ENCODE measurements around the gene PIK3R1.

PIK3R1 gene

DNA sequence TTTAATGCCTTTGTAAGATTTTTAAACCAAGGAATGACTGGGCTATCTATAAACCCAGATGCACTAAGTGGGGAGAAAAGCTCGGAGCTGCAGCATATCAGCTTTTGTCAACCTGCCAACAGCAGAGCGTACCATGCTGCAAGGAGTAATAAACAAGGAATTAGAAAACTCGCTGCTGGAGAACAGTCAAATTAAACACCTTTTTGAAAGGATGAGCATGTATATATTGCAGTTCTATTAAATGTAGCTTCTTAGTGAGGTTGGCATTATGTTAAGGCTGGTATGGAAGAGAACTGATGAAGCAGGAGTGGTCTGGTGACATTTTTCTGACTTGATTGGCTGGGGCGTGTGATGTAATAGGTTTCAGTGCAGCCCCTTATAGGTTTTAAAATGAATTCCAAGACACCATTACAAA, 74.7 kb downstream of the PIK3R1 start:
- no peak for DNase-seq (ENCODE audit: extremely low read depth, low read depth)
- no peak overlapping the region for H3K4me3 ChIP-seq (replicated peaks; ENCODE audit: low read depth, low read length)
- TF ChIP-seq, protein P1, sequence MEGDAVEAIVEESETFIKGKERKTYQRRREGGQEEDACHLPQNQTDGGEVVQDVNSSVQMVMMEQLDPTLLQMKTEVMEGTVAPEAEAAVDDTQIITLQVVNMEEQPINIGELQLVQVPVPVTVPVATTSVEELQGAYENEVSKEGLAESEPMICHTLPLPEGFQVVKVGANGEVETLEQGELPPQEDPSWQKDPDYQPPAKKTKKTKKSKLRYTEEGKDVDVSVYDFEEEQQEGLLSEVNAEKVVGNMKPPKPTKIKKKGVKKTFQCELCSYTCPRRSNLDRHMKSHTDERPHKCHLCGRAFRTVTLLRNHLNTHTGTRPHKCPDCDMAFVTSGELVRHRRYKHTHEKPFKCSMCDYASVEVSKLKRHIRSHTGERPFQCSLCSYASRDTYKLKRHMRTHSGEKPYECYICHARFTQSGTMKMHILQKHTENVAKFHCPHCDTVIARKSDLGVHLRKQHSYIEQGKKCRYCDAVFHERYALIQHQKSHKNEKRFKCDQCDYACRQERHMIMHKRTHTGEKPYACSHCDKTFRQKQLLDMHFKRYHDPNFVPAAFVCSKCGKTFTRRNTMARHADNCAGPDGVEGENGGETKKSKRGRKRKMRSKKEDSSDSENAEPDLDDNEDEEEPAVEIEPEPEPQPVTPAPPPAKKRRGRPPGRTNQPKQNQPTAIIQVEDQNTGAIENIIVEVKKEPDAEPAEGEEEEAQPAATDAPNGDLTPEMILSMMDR (IDR thresholded peaks at IDR 0.05; ENCODE audit: low read depth, low read length, missing control alignments), result no peak

DNA sequence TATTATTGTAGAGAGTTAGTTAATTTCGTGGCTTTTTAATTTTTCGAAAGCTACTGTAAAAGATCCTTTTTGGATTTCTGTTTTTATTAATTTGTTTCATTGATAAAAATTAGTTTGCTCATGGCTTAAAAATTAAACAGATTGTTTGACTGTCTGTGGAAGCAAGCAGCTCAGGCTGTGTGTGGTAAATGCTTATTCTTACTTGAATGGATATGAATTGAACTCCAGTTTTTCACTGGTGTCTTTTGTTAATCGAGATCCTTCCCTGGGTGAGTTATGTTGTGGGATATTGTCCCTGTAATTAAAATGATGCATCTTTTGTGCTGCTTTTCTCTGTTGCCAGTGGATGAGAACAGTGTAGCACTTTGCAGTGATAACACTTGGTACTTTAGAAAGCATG, 75.3 kb downstream of the PIK3R1 start:
- TF ChIP-seq, protein P1 (IDR thresholded peaks at IDR 0.05; ENCODE audit: low read depth, low read length, missing control alignments), result no peak
- H3K4me3 ChIP-seq (replicated peaks; ENCODE audit: low read depth, low read length), result no peak overlapping the region
- no peak for DNase-seq (ENCODE audit: extremely low read depth, low read depth)

GRCh38 chr5:68292316-68292715, 76.8 kb downstream of the PIK3R1 start:
- no peak for DNase-seq (ENCODE audit: extremely low read depth, low read depth)
- no peak overlapping the region for H3K4me3 ChIP-seq (replicated peaks; ENCODE audit: low read depth, low read length)

DNA sequence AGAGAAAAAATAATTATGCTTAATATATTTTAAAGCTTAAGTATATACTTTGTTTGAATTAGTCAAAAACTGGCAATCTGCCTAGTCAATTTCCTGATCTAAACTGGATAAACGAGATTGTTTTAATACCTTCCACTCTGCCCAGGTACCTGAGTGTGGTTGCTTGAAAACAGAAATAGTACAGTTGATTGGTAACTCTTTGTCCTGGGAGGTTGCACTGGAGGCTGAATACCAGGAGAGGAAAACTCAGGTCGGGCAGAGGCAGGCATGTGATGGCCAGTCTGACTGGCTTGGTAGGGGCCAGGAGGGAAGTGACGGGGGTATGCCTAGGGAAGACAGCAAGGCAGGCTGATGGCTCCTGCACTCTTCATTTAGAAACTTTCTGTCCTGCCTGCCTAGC, 80.2 kb downstream of the PIK3R1 start:
- no peak for DNase-seq (ENCODE audit: extremely low read depth, low read depth)
- TF ChIP-seq, protein P1 (IDR thresholded peaks at IDR 0.05; ENCODE audit: low read depth, low read length, missing control alignments), result no peak
- no peak overlapping the region for H3K4me3 ChIP-seq (replicated peaks; ENCODE audit: low read depth, low read length)

More at GRCh38 chr5:68292316-68292715, 76.8 kb downstream of the PIK3R1 start:
- TF ChIP-seq, protein P1 (IDR thresholded peaks at IDR 0.05; ENCODE audit: low read depth, low read length, missing control alignments), result no peak

GRCh38 chr5:68296895-68297294, 81.3 kb downstream of the PIK3R1 start:
- TF ChIP-seq, protein P1 (IDR thresholded peaks at IDR 0.05; ENCODE audit: low read depth, low read length, missing control alignments), result no peak
- no peak overlapping the region for H3K4me3 ChIP-seq (replicated peaks; ENCODE audit: low read depth, low read length)
- no peak for DNase-seq (ENCODE audit: extremely low read depth, low read depth)

GRCh38 chr5:68297656-68298055, 82.1 kb downstream of the PIK3R1 start:
- TF ChIP-seq, protein P1 (IDR thresholded peaks at IDR 0.05; ENCODE audit: low read depth, low read length, missing control alignments), result no peak
- no peak overlapping the region for H3K4me3 ChIP-seq (replicated peaks; ENCODE audit: low read depth, low read length)
- no peak for DNase-seq (ENCODE audit: extremely low read depth, low read depth)

DNA sequence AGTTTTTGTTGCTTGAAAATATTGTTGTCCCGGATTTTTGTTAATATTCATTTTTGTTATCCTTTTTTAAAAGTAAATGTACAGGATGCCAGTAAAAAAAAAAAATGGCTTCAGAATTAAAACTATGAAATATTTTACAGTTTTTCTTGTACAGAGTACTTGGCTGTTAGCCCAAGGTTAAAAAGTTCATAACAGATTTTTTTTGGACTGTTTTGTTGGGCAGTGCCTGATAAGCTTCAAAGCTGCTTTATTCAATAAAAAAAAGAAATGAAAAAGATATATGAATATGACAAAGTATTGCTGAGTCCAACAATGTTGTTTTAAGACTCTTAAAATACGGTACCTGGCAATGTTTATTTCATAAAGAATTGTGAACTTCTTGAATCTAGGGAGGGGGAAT, 82.9 kb downstream of the PIK3R1 start:
- no peak for DNase-seq (ENCODE audit: extremely low read depth, low read depth)
- TF ChIP-seq, protein P1 (IDR thresholded peaks at IDR 0.05; ENCODE audit: low read depth, low read length, missing control alignments), result no peak
- H3K4me3 ChIP-seq (replicated peaks; ENCODE audit: low read depth, low read length), result no peak overlapping the region
